Trophoblast cell (in vitro differentiated cells and primary cell): ENCODE data around the gene TRIM8.

Experiments
- DNase-seq, 2 donors: peaks; one replicate each; pipeline ENCODE4 v3.0.0-alpha.2; 2016
- H2AFZ ChIP-seq: 2 replicates; pipeline ENCODE4 v1.6.1; 2013; ENCODE audit warnings: low read length, moderate library complexity, mild to moderate bottlenecking; ENCODE audit not compliant: insufficient read depth, poor library complexity
- H2AK5ac ChIP-seq: 2 replicates; pipeline ENCODE4 v1.6.1; 2013; ENCODE audit warnings: mild to moderate bottlenecking, low read length
- H2BK120ac ChIP-seq: 2 replicates; pipeline ENCODE4 v1.6.1; 2013; ENCODE audit warnings: low read length, mild to moderate bottlenecking, moderate library complexity; ENCODE audit not compliant: insufficient read depth, poor library complexity
- H2BK12ac ChIP-seq: 2 replicates; pipeline ENCODE4 v1.6.1; 2013; ENCODE audit warnings: mild to moderate bottlenecking, low read length, moderate library complexity
- H2BK5ac ChIP-seq: 2 replicates; pipeline ENCODE4 v1.6.1; 2013; ENCODE audit warnings: low read length, low read depth, moderate library complexity, mild to moderate bottlenecking; ENCODE audit not compliant: poor library complexity
- H3K14ac ChIP-seq: 2 replicates; pipeline ENCODE4 v1.6.1; 2013; ENCODE audit warnings: mild to moderate bottlenecking, low read length
- H3K18ac ChIP-seq: 2 replicates; pipeline ENCODE4 v1.6.1; 2013; ENCODE audit warnings: mild to moderate bottlenecking, low read length
- H3K23ac ChIP-seq: 2 replicates; pipeline ENCODE4 v1.6.1; 2013; ENCODE audit warnings: low read length
- H3K27ac ChIP-seq: 2 replicates; pipeline ENCODE4 v1.5.1; 2013; ENCODE audit warnings: low read depth, mild to moderate bottlenecking, inconsistent platforms, low read length, moderate library complexity
- H3K27me3 ChIP-seq: 2 replicates; pipeline ENCODE4 v1.6.1; 2013; ENCODE audit warnings: inconsistent platforms, mild to moderate bottlenecking, low read length, moderate library complexity; ENCODE audit not compliant: insufficient read depth
- H3K36me3 ChIP-seq, 2 experiments: 1 replicate in 1 of 2; 2 replicates in 1 of 2; pipeline ENCODE4 v1.6.1; 2013; ENCODE audit warnings: low read length in 2 of 2, mild to moderate bottlenecking in 2 of 2, moderate library complexity in 1 of 2; ENCODE audit not compliant: insufficient read depth in 2 of 2, control insufficient read depth in 1 of 2
- H3K4ac ChIP-seq: 2 replicates; pipeline ENCODE4 v1.6.1; 2013; ENCODE audit warnings: low read depth, mild to moderate bottlenecking, low read length, moderate library complexity
- H3K4me1 ChIP-seq, 2 experiments: 1 replicate in 1 of 2; 2 replicates in 1 of 2; pipeline ENCODE4 v1.6.1; 2013; ENCODE audit warnings: low read length in 2 of 2, mild to moderate bottlenecking in 2 of 2, moderate library complexity in 1 of 2; ENCODE audit not compliant: insufficient read depth in 2 of 2, control insufficient read depth in 1 of 2
- H3K4me2 ChIP-seq: 2 replicates; pipeline ENCODE4 v1.6.1; 2013; ENCODE audit warnings: inconsistent platforms, mild to moderate bottlenecking, low read length, moderate library complexity
- H3K4me3 ChIP-seq: 2 replicates; pipeline ENCODE4 v1.5.1; 2013; ENCODE audit warnings: mild to moderate bottlenecking, low read depth, low read length, inconsistent platforms
- H3K79me1 ChIP-seq: one replicate; pipeline ENCODE4 v1.6.1; 2013; ENCODE audit warnings: low read length
- H3K79me2 ChIP-seq: 2 replicates; pipeline ENCODE4 v1.6.1; 2013; ENCODE audit warnings: low read length, mild to moderate bottlenecking; ENCODE audit not compliant: control insufficient read depth, insufficient read depth, poor library complexity
- H3K9ac ChIP-seq: 2 replicates; pipeline ENCODE4 v1.6.1; 2013; ENCODE audit warnings: mild to moderate bottlenecking, low read length
- H3K9me3 ChIP-seq: 2 replicates; pipeline ENCODE4 v1.6.1; 2013; ENCODE audit warnings: low read depth, mild to moderate bottlenecking, control low read depth, inconsistent platforms, low read length; ENCODE audit not compliant: insufficient read depth
- H4K12ac ChIP-seq: 2 replicates; pipeline ENCODE4 v1.6.1; 2013; ENCODE audit warnings: low read depth, mild to moderate bottlenecking, low read length, moderate library complexity
- H4K8ac ChIP-seq: 2 replicates; pipeline ENCODE4 v1.6.1; 2013; ENCODE audit warnings: low read depth, mild to moderate bottlenecking, low read length, moderate library complexity
- H4K91ac ChIP-seq: one replicate; pipeline ENCODE4 v1.6.1; 2013; ENCODE audit warnings: low read depth, mild to moderate bottlenecking, low read length, moderate library complexity
- WGBS: extraction: QIAGEN DNeasy Blood & Tissue Kit; methylation state at CpG from one replicate; pipeline ENCODE4 v1.1.7; 2013; ENCODE audit warnings: missing lambda C conversion rate; ENCODE audit not compliant: insufficient read length, insufficient coverage; ENCODE audit errors: extremely low coverage; 5-methylcytosine and 5-hydroxymethylcytosine counted together

Gene TRIM8

DNA sequence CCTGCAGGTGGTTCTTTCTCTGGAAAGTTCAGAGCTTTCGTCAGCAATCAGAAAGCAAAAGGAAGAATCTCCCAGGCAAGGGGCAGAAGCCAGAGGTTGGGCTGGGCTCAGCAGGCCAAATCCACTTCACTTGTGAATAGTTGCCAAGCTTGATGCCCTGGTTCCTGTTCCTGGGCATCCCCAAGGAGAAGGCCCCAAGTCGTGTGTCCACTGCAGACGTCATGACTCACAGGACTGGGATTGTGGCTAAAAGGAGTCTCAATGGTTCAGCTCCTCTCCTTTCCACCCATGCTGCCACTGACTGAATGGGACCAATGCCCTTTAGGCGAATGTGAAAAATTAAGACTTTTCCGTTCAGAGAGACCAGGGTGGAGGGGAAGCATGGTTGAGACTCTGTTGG is 38.6 kb upstream of the TRIM8 start:
- no CpG with 5 or more reads among the region's 5 CpGs for WGBS

DNA sequence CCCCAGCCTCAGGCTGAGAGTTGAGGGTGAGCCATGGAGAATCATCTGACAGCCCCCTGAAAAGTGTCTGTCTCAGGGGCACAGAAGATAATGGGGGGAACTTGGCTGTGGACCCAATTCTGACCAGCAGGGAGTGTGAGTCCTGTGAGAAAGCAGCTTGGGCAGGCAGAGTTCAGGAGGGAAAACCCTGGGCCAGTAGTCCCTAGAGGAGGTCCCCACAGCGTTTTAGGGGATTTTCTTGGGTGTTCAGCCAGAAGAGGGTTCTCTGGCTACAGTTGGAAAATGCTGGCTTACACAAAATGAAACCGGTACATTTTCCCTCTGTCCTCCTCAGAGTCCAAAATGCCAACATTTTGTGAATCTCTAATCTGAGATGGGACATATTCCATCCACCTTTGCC is 35.8 kb upstream of the TRIM8 start:
- no peak overlapping the region for H3K4me2 ChIP-seq
- no peak overlapping the region for H4K12ac ChIP-seq
- no peaks in the 10 kb centered on the region for H3K27me3 ChIP-seq
- no peak overlapping the region for H4K8ac ChIP-seq
- no peak for DNase-seq
- H4K91ac ChIP-seq = no peak overlapping the region
- H3K23ac ChIP-seq = no peak overlapping the region
- no peak overlapping the region for H2AK5ac ChIP-seq
- H3K79me2 ChIP-seq = peaks cover 3% of the 10 kb centered on the region
- peaks cover 22 to 38% of the 10 kb centered on the region in 2 experiments for H3K4me1 ChIP-seq
- H3K18ac ChIP-seq = no peak overlapping the region
- H3K27ac ChIP-seq = no peak overlapping the region
- WGBS = no CpG with 5 or more reads among the region's 2 CpGs
- no peaks in the 10 kb centered on the region for H3K9me3 ChIP-seq
- no peak overlapping the region for H3K14ac ChIP-seq
- peaks cover 10 to 15% of the 10 kb centered on the region in 2 experiments for H3K36me3 ChIP-seq
- no peak overlapping the region for H3K4ac ChIP-seq
- no peak overlapping the region for H3K9ac ChIP-seq
- H3K79me1 ChIP-seq = peaks cover 11% of the 10 kb centered on the region
- no peak overlapping the region for H2BK5ac ChIP-seq
- no peak overlapping the region for H2AFZ ChIP-seq
- H2BK120ac ChIP-seq = no peak overlapping the region
- no peak overlapping the region for H3K4me3 ChIP-seq
- H2BK12ac ChIP-seq = no peak overlapping the region

More for the DNA sequence above, 38.6 kb upstream of the TRIM8 start:
- no peak overlapping the region for H3K18ac ChIP-seq
- H3K4me1 ChIP-seq = peaks cover 11 to 21% of the 10 kb centered on the region in 2 experiments
- H2BK120ac ChIP-seq = no peak overlapping the region
- H3K23ac ChIP-seq = no peak overlapping the region
- no peaks in the 10 kb centered on the region for H3K27me3 ChIP-seq
- no peak overlapping the region for H3K4me3 ChIP-seq
- peak overlapping the region; percentile 15 for H2BK12ac ChIP-seq
- H3K4ac ChIP-seq = no peak overlapping the region
- H3K9ac ChIP-seq = no peak overlapping the region
- H4K8ac ChIP-seq = no peak overlapping the region
- H4K91ac ChIP-seq = peak overlapping the region; percentile 27
- H2AK5ac ChIP-seq = peak overlapping the region; percentile 24
- no peaks in the 10 kb centered on the region for H3K79me2 ChIP-seq
- H3K4me2 ChIP-seq = no peak overlapping the region
- H3K9me3 ChIP-seq = no peaks in the 10 kb centered on the region
- no peak overlapping the region for H3K27ac ChIP-seq
- peaks cover 3% of the 10 kb centered on the region for H3K79me1 ChIP-seq
- no peak for DNase-seq
- peaks cover 20 to 24% of the 10 kb centered on the region in 2 experiments for H3K36me3 ChIP-seq
- no peak overlapping the region for H2BK5ac ChIP-seq
- H4K12ac ChIP-seq = no peak overlapping the region
- no peak overlapping the region for H2AFZ ChIP-seq
- H3K14ac ChIP-seq = peak overlapping the region; percentile 26

DNA sequence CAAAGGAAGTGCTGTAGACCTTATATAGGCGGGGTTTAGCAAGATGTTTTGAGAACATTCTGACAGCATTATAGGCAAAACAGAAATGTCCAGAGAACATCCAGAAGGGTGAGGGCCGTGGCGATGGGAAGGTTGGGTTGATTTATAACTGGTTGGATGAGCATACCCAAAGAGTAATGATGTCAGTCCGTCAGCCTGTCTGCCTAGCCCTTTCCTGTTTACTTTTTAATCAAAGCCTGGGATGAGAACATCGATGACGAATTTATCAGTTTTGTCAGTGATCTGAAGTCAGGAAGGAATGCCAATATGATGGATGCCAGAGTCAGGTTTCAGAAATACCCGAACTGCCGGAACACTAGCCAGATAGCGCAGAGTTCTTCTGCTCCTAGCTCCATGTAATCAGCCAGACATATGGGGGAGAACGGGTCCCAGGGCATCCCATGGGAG is 33.8 kb upstream of the TRIM8 start:
- peaks cover 13 to 18% of the 10 kb centered on the region in 2 experiments for H3K36me3 ChIP-seq

DNA sequence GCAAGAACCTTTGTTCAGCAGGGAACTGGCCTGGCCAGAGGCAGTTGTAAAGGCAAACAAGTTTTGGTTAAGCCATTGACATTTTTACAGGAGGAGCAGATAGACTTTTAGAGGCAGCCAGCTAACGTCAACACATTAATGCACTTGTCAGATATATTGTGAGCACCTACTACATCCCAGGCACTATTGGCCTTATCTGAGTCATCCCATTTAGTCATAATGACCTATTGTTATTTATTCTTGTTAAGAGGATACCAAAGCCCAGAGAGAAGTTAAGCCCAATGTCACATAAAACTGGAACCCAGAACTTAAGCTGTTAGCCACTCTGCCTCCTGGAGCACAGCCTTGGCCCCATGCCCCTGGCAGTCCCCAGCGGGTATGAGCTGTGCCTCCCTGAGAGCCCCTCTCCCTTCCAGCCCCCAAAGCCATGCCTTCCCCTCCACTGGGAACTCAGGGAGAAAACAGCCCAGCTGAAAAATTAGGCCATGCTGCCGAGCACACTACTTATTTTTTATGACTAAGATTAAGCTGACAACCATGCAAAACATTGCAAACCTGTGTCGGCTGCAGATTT is 32.7 kb upstream of the TRIM8 start:
- Histone ChIP-seq H2BK5ac (peak overlapping the region; percentile 31), H2BK12ac (peak overlapping the region; percentile 63), H3K18ac (no peak overlapping the region), H3K9ac (no peak overlapping the region), H3K9me3 (no peaks in the 10 kb centered on the region), H3K27me3 (no peaks in the 10 kb centered on the region), H3K4me3 (no peak overlapping the region), H3K14ac (peak overlapping the region; percentile 20), H3K27ac (no peak overlapping the region), H3K4me1 (peaks cover 20 to 30% of the 10 kb centered on the region in 2 experiments), H3K79me2 (peaks cover 3% of the 10 kb centered on the region), H3K4ac (no peak overlapping the region), H3K4me2 (no peak overlapping the region), H2BK120ac (no peak overlapping the region), H4K8ac (peak overlapping the region; percentile 35), H3K23ac (no peak overlapping the region), H3K79me1 (peaks cover 10% of the 10 kb centered on the region), H2AK5ac (no peak overlapping the region), H2AFZ (no peak overlapping the region), H4K91ac (no peak overlapping the region), H3K36me3 (peaks cover 20 to 25% of the 10 kb centered on the region in 2 experiments), H4K12ac (no peak overlapping the region)
- no peak for DNase-seq
- no CpG with 5 or more reads among the region's 4 CpGs for WGBS

More for the DNA sequence above, 33.8 kb upstream of the TRIM8 start:
- no peak for DNase-seq
- Histone ChIP-seq H4K91ac (no peak overlapping the region), H2BK12ac (no peak overlapping the region), H3K9me3 (no peaks in the 10 kb centered on the region), H3K14ac (no peak overlapping the region), H3K23ac (no peak overlapping the region), H3K4me3 (no peak overlapping the region), H3K79me1 (peaks cover 10% of the 10 kb centered on the region), H3K4me2 (no peak overlapping the region), H2AK5ac (no peak overlapping the region), H3K18ac (no peak overlapping the region), H3K79me2 (peaks cover 3% of the 10 kb centered on the region), H3K4me1 (peaks cover 20 to 29% of the 10 kb centered on the region in 2 experiments), H2AFZ (no peak overlapping the region), H4K8ac (no peak overlapping the region), H2BK120ac (no peak overlapping the region), H3K9ac (no peak overlapping the region), H3K27me3 (no peaks in the 10 kb centered on the region), H3K27ac (no peak overlapping the region), H3K4ac (no peak overlapping the region), H4K12ac (no peak overlapping the region), H2BK5ac (no peak overlapping the region)
- no CpG with 5 or more reads among the region's 10 CpGs for WGBS
